ENCODE data around the gene CCL14.
"Not testable (repeated sequence)": the region's sequence is repeated elsewhere in the genome, so short reads cannot be mapped to it uniquely, and the experiment has no call there.

The CCL14 gene

GRCh38 chr17:36024106-36024869 is 37.8 kb upstream of the CCL14 start:
- intact Hi-C loops (cut with DNase I; ENCODE audit: low total_unique reads): no loop called here
- no peak overlapping the region for H3K27ac ChIP-seq
- no peak for DNase-seq

DNA sequence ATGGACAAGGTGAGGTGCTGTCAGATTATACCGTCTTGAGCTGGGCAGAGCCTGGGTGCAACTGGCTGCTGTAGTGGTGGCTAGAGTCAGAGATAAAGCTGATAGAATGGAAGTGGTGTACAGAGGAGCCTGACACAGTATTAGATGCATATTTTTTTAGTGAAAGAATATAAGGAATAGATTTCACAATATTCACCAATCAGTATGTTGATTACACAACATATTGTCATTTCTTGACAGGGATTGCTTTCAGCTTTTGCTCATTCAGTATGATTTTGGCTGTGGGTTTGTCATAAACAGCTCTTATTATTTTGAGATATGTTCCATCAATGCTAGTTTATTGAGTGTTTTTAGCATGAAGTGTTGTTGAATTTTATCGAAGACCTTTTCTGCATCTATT is 32.9 kb upstream of the CCL14 start:
- Histone ChIP-seq H3K4me3 (no peak overlapping the region), H3K9me3 (peaks cover 0 to 6% (median 0%) of the 10 kb centered on the region in 3 donors), H3K36me3 (no peaks in the 10 kb centered on the region), H3K27ac (no peak overlapping the region), H3K4me1 (no peaks in the 10 kb centered on the region), H3K27me3 (peaks cover 0 to 3% of the 10 kb centered on the region in 2 donors)
- intact Hi-C loops (cut with DNase I; ENCODE audit: low total_unique reads): no loop called here
- TF ChIP-seq, protein P1, sequence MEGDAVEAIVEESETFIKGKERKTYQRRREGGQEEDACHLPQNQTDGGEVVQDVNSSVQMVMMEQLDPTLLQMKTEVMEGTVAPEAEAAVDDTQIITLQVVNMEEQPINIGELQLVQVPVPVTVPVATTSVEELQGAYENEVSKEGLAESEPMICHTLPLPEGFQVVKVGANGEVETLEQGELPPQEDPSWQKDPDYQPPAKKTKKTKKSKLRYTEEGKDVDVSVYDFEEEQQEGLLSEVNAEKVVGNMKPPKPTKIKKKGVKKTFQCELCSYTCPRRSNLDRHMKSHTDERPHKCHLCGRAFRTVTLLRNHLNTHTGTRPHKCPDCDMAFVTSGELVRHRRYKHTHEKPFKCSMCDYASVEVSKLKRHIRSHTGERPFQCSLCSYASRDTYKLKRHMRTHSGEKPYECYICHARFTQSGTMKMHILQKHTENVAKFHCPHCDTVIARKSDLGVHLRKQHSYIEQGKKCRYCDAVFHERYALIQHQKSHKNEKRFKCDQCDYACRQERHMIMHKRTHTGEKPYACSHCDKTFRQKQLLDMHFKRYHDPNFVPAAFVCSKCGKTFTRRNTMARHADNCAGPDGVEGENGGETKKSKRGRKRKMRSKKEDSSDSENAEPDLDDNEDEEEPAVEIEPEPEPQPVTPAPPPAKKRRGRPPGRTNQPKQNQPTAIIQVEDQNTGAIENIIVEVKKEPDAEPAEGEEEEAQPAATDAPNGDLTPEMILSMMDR (IDR thresholded peaks at IDR 0.05): no peak
- no peak for DNase-seq

More at GRCh38 chr17:36024106-36024869, 37.8 kb upstream of the CCL14 start:
- no peaks in the 10 kb centered on the region for H3K36me3 ChIP-seq
- TF ChIP-seq, protein P1 (IDR thresholded peaks at IDR 0.05): no peak
- no peak overlapping the region for H3K4me3 ChIP-seq
- H3K4me1 ChIP-seq: no peaks in the 10 kb centered on the region
- peaks cover 0 to 3% of the 10 kb centered on the region in 2 donors for H3K27me3 ChIP-seq
- H3K9me3 ChIP-seq: peaks cover 0 to 6% (median 0%) of the 10 kb centered on the region in 3 donors

DNA sequence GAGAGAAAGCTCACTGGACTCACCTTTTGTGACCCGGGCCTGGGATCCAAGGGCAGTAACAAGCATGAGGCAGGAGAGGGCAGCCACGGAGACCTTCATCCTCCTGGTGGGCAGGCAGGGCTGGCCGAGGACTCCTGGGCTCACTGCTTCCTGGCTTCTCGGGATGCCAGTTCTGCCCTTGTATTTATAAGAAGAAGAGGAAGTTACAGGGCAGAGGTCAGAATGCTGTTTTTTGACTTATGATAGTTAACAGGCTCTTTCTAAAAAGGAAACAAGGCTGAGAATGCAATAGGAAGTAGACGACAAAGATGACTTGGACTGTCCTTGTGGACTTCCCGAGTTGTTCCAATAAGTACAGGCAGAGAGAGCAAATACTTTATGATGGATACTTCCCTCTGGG is 31.3 kb upstream of the CCL14 start, which contains the start of gene CCL23:
Gene CCL23 (minus strand): TSS at position 174 of the 400 bp plus-strand sequence. CDS start 75 bp downstream, at position 99.
- peaks cover 0 to 2% (median under 1%) of the 10 kb centered on the region in 3 donors for H3K9me3 ChIP-seq
- H3K27ac ChIP-seq: no peak within 1 kb of the TSS
- intact Hi-C loops (cut with DNase I; ENCODE audit: low total_unique reads): no loop called here
- TF ChIP-seq, protein P1 (IDR thresholded peaks at IDR 0.05): no peak
- H3K4me1 ChIP-seq: no peaks in the 10 kb centered on the region
- H3K36me3 ChIP-seq: no peaks in the 10 kb centered on the region
- no peak for DNase-seq
- peaks cover 0 to 3% of the 10 kb centered on the region in 2 donors for H3K27me3 ChIP-seq
- no peak within 1 kb of the TSS for H3K4me3 ChIP-seq

DNA sequence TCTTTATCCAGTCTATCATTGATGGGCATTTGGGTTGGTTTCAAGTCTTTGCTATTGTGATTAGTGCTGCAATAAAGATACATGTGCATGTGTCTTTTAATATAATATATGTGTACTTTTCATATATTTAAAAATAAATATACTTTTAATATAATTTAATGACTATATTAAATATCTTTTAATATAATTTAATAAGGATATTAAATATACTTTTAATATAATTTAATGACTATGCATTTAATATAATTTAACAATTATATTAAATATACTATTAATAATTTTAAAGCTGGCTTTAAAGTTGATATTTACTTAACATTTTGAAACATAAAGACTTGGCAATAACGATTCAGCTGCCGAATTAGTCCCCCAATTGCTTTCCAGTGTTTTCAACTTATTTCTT is 30.0 kb upstream of the CCL14 start:
- Histone ChIP-seq H3K4me3 (no peak overlapping the region), H3K27ac (no peak overlapping the region), H3K9me3 (peaks cover 2 to 12% (median 10%) of the 10 kb centered on the region in 3 donors), H3K4me1 (no peaks in the 10 kb centered on the region), H3K36me3 (no peaks in the 10 kb centered on the region), H3K27me3 (peaks cover 0 to 7% of the 10 kb centered on the region in 2 donors)
- no peak for DNase-seq
- intact Hi-C loops (cut with DNase I; ENCODE audit: low total_unique reads): no loop called here
- TF ChIP-seq, protein P1 (IDR thresholded peaks at IDR 0.05): no peak

DNA sequence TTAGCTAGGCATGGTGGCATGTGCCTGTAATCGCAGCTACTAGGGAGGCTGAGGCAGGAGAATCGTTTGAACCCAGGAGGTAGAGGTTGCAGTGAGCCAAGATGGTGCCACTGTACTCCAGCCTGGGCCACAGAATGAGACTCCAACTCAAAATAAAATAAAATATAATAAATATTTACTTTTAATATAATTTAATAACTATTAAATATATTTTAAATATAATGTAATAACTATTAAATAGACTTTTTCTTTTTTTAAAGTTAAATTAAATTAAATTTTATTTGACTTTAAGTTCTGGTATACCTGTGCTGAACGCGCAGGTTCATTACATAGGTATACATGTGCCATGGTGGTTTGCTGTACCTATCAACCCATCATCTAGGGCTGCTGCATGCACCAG is 29.4 kb upstream of the CCL14 start:
- H3K36me3 ChIP-seq; intact Hi-C loops (cut with DNase I; ENCODE audit: low total_unique reads); DNase-seq; H3K27me3 ChIP-seq; H3K4me3 ChIP-seq; H3K4me1 ChIP-seq; H3K27ac ChIP-seq: not testable (repeated sequence)
- H3K9me3 ChIP-seq: peaks cover 2 to 13% (median 11%) of the 10 kb centered on the region in 3 donors

- H3K36me3 ChIP-seq: no peaks in the 10 kb centered on the region
Measured at GRCh38 chr17:36014946-36015345, 28.4 kb upstream of the CCL14 start.

More at GRCh38 chr17:36014946-36015345, 28.4 kb upstream of the CCL14 start:
- no peak for DNase-seq
- Histone ChIP-seq H3K9me3 (peaks cover 2 to 16% (median 13%) of the 10 kb centered on the region in 3 donors), H3K4me3 (no peak overlapping the region), H3K4me1 (no peaks in the 10 kb centered on the region), H3K27ac (no peak overlapping the region), H3K27me3 (peaks cover 0 to 7% of the 10 kb centered on the region in 2 donors)
- TF ChIP-seq, protein P1 (IDR thresholded peaks at IDR 0.05): no peak
- intact Hi-C loops (cut with DNase I; ENCODE audit: low total_unique reads): no loop called here

All from tibial artery (tissue), 4 donors.